K562 (cell line): Measurements from ENCODE around the gene RWDD1. TPM values are rescaled to one million over a fixed set of nuclear protein-coding genes. Genes with fewer than 3 reads are reported as not detected.

ENCODE experiments used
- ATAC-seq: fragments of 200-7000 bp; cut with Tn5 transposase; 3 replicates; pipeline ENCODE4 v1.9.1; 2020; ENCODE audit warnings: moderate library complexity
- BruUV-seq: library from RNA; stranded (reverse); fragments of 400-500 nt; replicated peaks from 2 replicates; lab custom pipeline; 2021; lab: Mats Ljungman, UMichigan
- CTCF ChIA-PET: fragments of 300-600 bp; formaldehyde crosslinking; extraction: SDS; loops from one replicate; lab custom pipeline; 2021; ENCODE audit warnings: low intra/inter-chr PET ratio; lab: Yijun Ruan, JAX
- POLR2A ChIA-PET: fragments of 300-600, 350-650 bp; sonication (Branson Sonifier 250); formaldehyde crosslinking; extraction: SDS; loops from one replicate; lab custom pipeline; 2021; ENCODE audit warnings: antibody characterized with exemption, inconsistent platforms; lab: Yijun Ruan, JAX
- DNase-seq, 4 experiments: peaks; one replicate each; pipeline versions ENCODE4 v3.0.0 to v3.0.0-alpha.2; 2011 to 2018; ENCODE audit warnings: low spot score in 3 of 4, mixed read lengths in 3 of 4; ENCODE audit errors: extremely low read depth in 1 of 4
- FAIRE-seq: peaks from 2 replicates; lab custom pipeline; 2011; peaks lifted over from hg19 to GRCh38; lab: Jason Lieb, UNC
- H2AFZ ChIP-seq: 2 replicates; pipeline ENCODE4 v1.6.0; 2011; ENCODE audit warnings: low read depth, low read length, control low read depth, inconsistent platforms
- H3K27ac ChIP-seq: fragments of 200-600 bp; 3 replicates; pipeline ENCODE4 v1.8.0; 2011; ENCODE audit warnings: low read depth, mild to moderate bottlenecking, control low read depth, inconsistent platforms, low read length, moderate library complexity, mixed read lengths; ENCODE audit errors: extremely low read depth
- H3K27me3 ChIP-seq, 2 experiments: fragments of 300-600 bp in 1 of 2; 2 replicates in 1 of 2; 3 replicates in 1 of 2; pipeline versions ENCODE4 v1.6.0 to v1.8.0; 2011; ENCODE audit warnings: inconsistent platforms in 2 of 2, low read length in 2 of 2, mild to moderate bottlenecking in 1 of 2, mixed read lengths in 1 of 2, moderate library complexity in 1 of 2; ENCODE audit not compliant: control insufficient read depth in 2 of 2, insufficient read depth in 2 of 2
- H3K36me3 ChIP-seq: fragments of 300-600 bp; 3 replicates; pipeline ENCODE4 v1.8.0; 2011; ENCODE audit warnings: mild to moderate bottlenecking, low read length, inconsistent platforms; ENCODE audit not compliant: control insufficient read depth, insufficient read depth
- H3K4me1 ChIP-seq, 2 experiments: fragments of 200-600 bp in 1 of 2; replicated peaks in 1 of 2; 2 replicates in 1 of 2; 3 replicates in 1 of 2; pipeline versions ENCODE4 v1.5.1 to v1.8.0; 2011; ENCODE audit warnings: inconsistent platforms in 2 of 2, low read length in 2 of 2, mild to moderate bottlenecking in 1 of 2, mixed read lengths in 1 of 2, moderate library complexity in 1 of 2; ENCODE audit not compliant: control insufficient read depth in 2 of 2, insufficient read depth in 2 of 2
- H3K4me2 ChIP-seq: 2 replicates; pipeline ENCODE4 v1.6.1; 2011; ENCODE audit warnings: low read length, control low read depth, inconsistent platforms, mixed read lengths; ENCODE audit not compliant: insufficient read depth
- H3K4me3 ChIP-seq: fragments of 200-600 bp; sonication (generic), shearing (Covaris generic); 2 replicates; pipeline ENCODE4 v1.5.1; 2016; ENCODE audit warnings: control low read depth, inconsistent platforms
- H3K79me2 ChIP-seq: fragments of 200-600 bp; 3 replicates; pipeline ENCODE4 v1.8.0; 2011; ENCODE audit warnings: low read length, inconsistent platforms; ENCODE audit not compliant: control insufficient read depth, insufficient read depth
- H3K9ac ChIP-seq, 2 experiments: 2 replicates each; pipeline versions ENCODE4 v1.6.0 to v1.6.1; 2011; ENCODE audit warnings: low read depth in 2 of 2, low read length in 2 of 2, control low read depth in 1 of 2, inconsistent platforms in 1 of 2, mild to moderate bottlenecking in 1 of 2, mixed read lengths in 1 of 2; ENCODE audit not compliant: insufficient read depth in 1 of 2
- H3K9me1 ChIP-seq: one replicate; pipeline ENCODE4 v1.6.0; 2011; ENCODE audit warnings: inconsistent platforms, mild to moderate bottlenecking, low read length, moderate library complexity; ENCODE audit not compliant: control insufficient read depth, insufficient read depth
- H3K9me3 ChIP-seq: replicated peaks from 2 replicates; pipeline ENCODE4 v1.5.1; 2011; ENCODE audit warnings: low read depth, low read length, inconsistent platforms; ENCODE audit not compliant: control insufficient read depth, insufficient read depth
- H4K20me1 ChIP-seq: replicated peaks from 2 replicates; pipeline ENCODE4 v1.6.1; 2011; ENCODE audit warnings: low read length, inconsistent platforms, mixed read lengths; ENCODE audit not compliant: control insufficient read depth, insufficient read depth
- BCOR ChIP-seq: fragments of 450-650 bp; IDR thresholded peaks from 2 replicates; pipeline ENCODE4 v1.6.1; 2016
- CBFA2T3 ChIP-seq: fragments of 450-650 bp; IDR thresholded peaks from 2 replicates; pipeline ENCODE4 v1.6.1; 2017
- CREM ChIP-seq: IDR thresholded peaks from 2 replicates; pipeline ENCODE4 v1.6.1; 2014; ENCODE audit warnings: antibody characterized with exemption, low read depth
- CTBP1 ChIP-seq: fragments of 450-650 bp; IDR thresholded peaks from 2 replicates; pipeline ENCODE4 v1.6.1; 2016; ENCODE audit warnings: borderline replicate concordance
- CXXC5 ChIP-seq: fragments of 250-450 bp; sonication (Bioruptor Pico); IDR thresholded peaks from 2 replicates; pipeline ENCODE4 v1.8.0; 2022; ENCODE audit warnings: inconsistent platforms, mild to moderate bottlenecking, moderate library complexity
- KHSRP ChIP-seq: fragments of 450-650 bp; IDR thresholded peaks from 2 replicates; pipeline ENCODE4 v1.6.1; 2017
- PCBP1 ChIP-seq: fragments of 200-400 bp; formaldehyde crosslinking; IDR thresholded peaks from 2 replicates; pipeline ENCODE4 v1.6.1; 2018; ENCODE audit warnings: mild to moderate bottlenecking, low read depth, low read length; ENCODE audit not compliant: poor library complexity, severe bottlenecking
- RAD21 ChIP-seq, 2 experiments: fragments of 250-450 bp in 1 of 2; fragments of 450-650 bp in 1 of 2; sonication (Bioruptor Pico) in 1 of 2; formaldehyde crosslinking in 1 of 2; IDR thresholded peaks in 1 of 2; conservative IDR thresholded peaks in 1 of 2; 2 replicates each; pipeline versions ENCODE4 v1.4.0 to v1.8.0; 2020 to 2022; ENCODE audit warnings: mild to moderate bottlenecking in 2 of 2, moderate library complexity in 1 of 2
- SMARCB1 ChIP-seq: IDR thresholded peaks from 2 replicates; pipeline ENCODE4 v1.6.1; 2011; ENCODE audit warnings: improper control_type of control experiment, low read depth; ENCODE audit not compliant: insufficient read length
- SNIP1 ChIP-seq: fragments of 450-650 bp; IDR thresholded peaks from 2 replicates; pipeline ENCODE4 v1.7.1; 2017; ENCODE audit warnings: low read depth, mild to moderate bottlenecking
- TEAD4 ChIP-seq, 2 experiments: sonication (generic) in 1 of 2; formaldehyde crosslinking in 1 of 2; IDR thresholded peaks; 2 replicates each; pipeline versions ENCODE4 v1.6.1 to v1.8.0; 2012 to 2022; ENCODE audit warnings: borderline replicate concordance in 1 of 2, inconsistent platforms in 1 of 2, low read length in 1 of 2, mild to moderate bottlenecking in 1 of 2, missing genetic modification reagents in 1 of 2
- ZNF165 ChIP-seq: fragments of 250-450 bp; sonication (Bioruptor Pico); IDR thresholded peaks from 2 replicates; pipeline ENCODE4 v1.4.0; 2020; ENCODE audit warnings: borderline replicate concordance
- ZNF445 ChIP-seq: fragments of 250-450 bp; sonication (Bioruptor Pico); IDR thresholded peaks from 2 replicates; pipeline ENCODE4 v1.4.0; 2020; ENCODE audit warnings: low read depth, mild to moderate bottlenecking, moderate library complexity
- WGBS: fragments of 100-300 bp; shearing (Covaris generic); methylation state at CpG from one replicate; pipeline ENCODE4 v1.1.6; 2016; ENCODE audit warnings: low coverage, mixed read lengths; ENCODE audit not compliant: insufficient coverage; ENCODE audit errors: missing lambda C conversion rate; 5-methylcytosine and 5-hydroxymethylcytosine counted together
- in situ Hi-C: fragments of 300-500 bp; cut with MboI; formaldehyde crosslinking; loops from 4 replicates; pipeline ENCODE4 v1.15.0; 2018; ENCODE audit warnings: inconsistent platforms, mixed read lengths
- intact Hi-C: fragments of 100-400 bp; cut with micrococcal nuclease; formaldehyde crosslinking; loops from 2 replicates; pipeline ENCODE4 v1.14.2; 2022
- polyA plus RNA-seq, 8 experiments: library from polyadenylated mRNA; depleted of rRNA in 4 of 8; stranded (reverse) in 5 of 8; unstranded in 3 of 8; fragments of >200 nt; fragmentation: Nextera tagmentation in 2 of 8; fragmentation: Illumina TruSeq in 1 of 8; extraction: Ambion mirVana in 2 of 8; extraction: Trizol in 1 of 8; gene quantifications; 2 replicates each; pipeline versions ENCODE4 v1.2.1 to v1.2.3, GENCODE V29; 2011 to 2014; ENCODE audit warnings: inconsistent platforms in 1 of 8, missing spikeins in 1 of 8
- total RNA-seq, 7 experiments: library from RNA; depleted of rRNA in 6 of 7; stranded (reverse); fragments of >200 nt in 6 of 7; fragmentation: Illumina TruSeq in 2 of 7; extraction: Trizol in 2 of 7; gene quantifications; 2 replicates each; pipeline versions ENCODE4 v1.2.1 to v1.2.3, GENCODE V29; 2011 to 2021; ENCODE audit warnings: low replicate concordance in 1 of 7
- TF ChIP-seq, protein P1 (sequence below): fragments of 450-650 bp; formaldehyde crosslinking; IDR thresholded peaks from 2 replicates; pipeline ENCODE4 v1.4.0; 2020; ENCODE audit warnings: mild to moderate bottlenecking, mixed read lengths
- TF ChIP-seq, protein P2 (sequence below): fragments of 250-450 bp; sonication (Bioruptor Pico); IDR thresholded peaks from 2 replicates; pipeline ENCODE4 v1.4.0; 2020

RWDD1 gene
- total and polyA plus RNA-seq, 9 of the 15 experiments (the other 6 are each of a cell fraction or from before 2014, with no cell fraction given): 31.9 to 89.8 (median 48.7) TPM

DNA sequence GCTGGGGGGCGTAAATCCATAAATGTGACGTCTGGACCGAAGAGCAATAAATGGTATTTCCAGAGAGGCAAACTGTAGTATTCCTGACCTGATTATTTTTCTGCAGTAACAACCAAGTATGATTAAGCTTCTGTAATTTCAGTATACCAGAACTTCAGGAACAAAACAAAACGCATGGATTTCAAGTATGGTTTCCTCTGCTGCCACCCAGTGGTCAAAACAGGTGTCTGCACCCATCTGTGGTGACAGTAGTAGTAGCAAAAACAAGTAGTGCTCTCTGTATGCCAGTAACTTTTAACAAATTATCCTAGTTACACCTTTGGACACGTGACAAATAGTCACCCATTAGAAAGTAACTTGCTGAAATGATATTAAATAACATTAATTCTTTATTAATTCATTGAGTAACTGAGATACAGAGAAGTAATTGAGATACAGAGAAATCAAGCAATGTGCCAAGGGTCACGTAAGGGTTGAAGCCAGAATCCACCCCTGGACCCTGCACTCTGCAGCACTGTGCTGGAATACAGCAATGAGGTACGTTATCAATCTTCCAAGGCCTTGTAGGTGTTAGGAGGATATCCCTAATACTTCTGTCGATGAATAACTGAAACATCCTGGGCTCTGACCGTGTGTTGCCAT is 9.8 kb upstream of the RWDD1 start:
- H3K9ac ChIP-seq: no peak overlapping the region
- H3K4me2 ChIP-seq: no peak overlapping the region
- H3K27me3 ChIP-seq: no peaks in the 10 kb centered on the region
- H4K20me1 ChIP-seq: no peaks in the 10 kb centered on the region
- H3K9me3 ChIP-seq: no peaks in the 10 kb centered on the region
- FAIRE-seq: peak; percentile 96
- no peaks in the 10 kb centered on the region for H3K9me1 ChIP-seq
- POLR2A ChIA-PET: interaction anchor here (1.3 to 1.6 kb wide), 2 partner anchors 10 to 23 kb away, joined by 3 to 11 read pairs; partner anchors contain the start of gene RWDD1
- peak; percentile 82 for ATAC-seq
- in situ Hi-C loops: no loop called here
- intact Hi-C loops: loop anchor here (1.0 to 2.0 kb wide), 4 partner anchors 25 to 293 kb away; no protein-coding TSS in a partner anchor
- no peaks in the 10 kb centered on the region for H3K79me2 ChIP-seq
- no TSS peak for BruUV-seq
- peak overlapping the region; percentile 98 for H2AFZ ChIP-seq
- H3K27ac ChIP-seq: no peak overlapping the region
- whole genome bisulfite sequencing: 54% methylated on average over 9 of the region's 9 CpGs
- H3K36me3 ChIP-seq: no peaks in the 10 kb centered on the region
- CTCF ChIA-PET: interaction anchor here (0.8 to 1.8 kb wide), 6 partner anchors 25 to 445 kb away, joined by 3 to 7 read pairs (median 5); no protein-coding TSS in a partner anchor
- no peak overlapping the region for H3K4me3 ChIP-seq
- H3K4me1 ChIP-seq: peaks cover 15 to 17% of the 10 kb centered on the region in 2 experiments; a peak in 4 of 5 replicates
- peak; percentile 62 to 84 (median 67) for DNase-seq
- TF ChIP-seq CREM (no peak), ZNF165 (no peak), CXXC5 (CRISPR knock-in tag) (no peak), KHSRP (no peak), TEAD4 (IDR thresholded peaks at IDR 0.05; ENCODE audit: low read length) (0 out of 2 replicates have a peak, but pooled peaks have one; percentile 26), TEAD4 (CRISPR knock-in tag; IDR thresholded peaks at IDR 0.05; ENCODE audit: borderline replicate concordance) (no peak), CBFA2T3 (no peak), RAD21 (CRISPR knock-in tag; conservative IDR thresholded peaks at IDR 0.05 in 1 of 2, IDR thresholded peaks at IDR 0.05 in 1 of 2) (peak; percentile 81 to 85), SMARCB1 (no peak), ZNF445 (CRISPR knock-in tag) (no peak), CTBP1 (no peak), PCBP1 (no peak), BCOR (no peak), SNIP1 (no peak)
- TF ChIP-seq, protein P1, sequence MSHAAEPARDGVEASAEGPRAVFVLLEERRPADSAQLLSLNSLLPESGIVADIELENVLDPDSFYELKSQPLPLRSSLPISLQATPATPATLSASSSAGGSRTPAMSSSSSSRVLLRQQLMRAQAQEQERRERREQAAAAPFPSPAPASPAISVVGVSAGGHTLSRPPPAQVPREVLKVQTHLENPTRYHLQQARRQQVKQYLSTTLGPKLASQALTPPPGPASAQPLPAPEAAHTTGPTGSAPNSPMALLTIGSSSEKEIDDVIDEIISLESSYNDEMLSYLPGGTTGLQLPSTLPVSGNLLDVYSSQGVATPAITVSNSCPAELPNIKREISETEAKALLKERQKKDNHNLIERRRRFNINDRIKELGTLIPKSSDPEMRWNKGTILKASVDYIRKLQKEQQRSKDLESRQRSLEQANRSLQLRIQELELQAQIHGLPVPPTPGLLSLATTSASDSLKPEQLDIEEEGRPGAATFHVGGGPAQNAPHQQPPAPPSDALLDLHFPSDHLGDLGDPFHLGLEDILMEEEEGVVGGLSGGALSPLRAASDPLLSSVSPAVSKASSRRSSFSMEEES: peak; percentile 13; the same call in 1 of the 2 replicates
- TF ChIP-seq, protein P2, sequence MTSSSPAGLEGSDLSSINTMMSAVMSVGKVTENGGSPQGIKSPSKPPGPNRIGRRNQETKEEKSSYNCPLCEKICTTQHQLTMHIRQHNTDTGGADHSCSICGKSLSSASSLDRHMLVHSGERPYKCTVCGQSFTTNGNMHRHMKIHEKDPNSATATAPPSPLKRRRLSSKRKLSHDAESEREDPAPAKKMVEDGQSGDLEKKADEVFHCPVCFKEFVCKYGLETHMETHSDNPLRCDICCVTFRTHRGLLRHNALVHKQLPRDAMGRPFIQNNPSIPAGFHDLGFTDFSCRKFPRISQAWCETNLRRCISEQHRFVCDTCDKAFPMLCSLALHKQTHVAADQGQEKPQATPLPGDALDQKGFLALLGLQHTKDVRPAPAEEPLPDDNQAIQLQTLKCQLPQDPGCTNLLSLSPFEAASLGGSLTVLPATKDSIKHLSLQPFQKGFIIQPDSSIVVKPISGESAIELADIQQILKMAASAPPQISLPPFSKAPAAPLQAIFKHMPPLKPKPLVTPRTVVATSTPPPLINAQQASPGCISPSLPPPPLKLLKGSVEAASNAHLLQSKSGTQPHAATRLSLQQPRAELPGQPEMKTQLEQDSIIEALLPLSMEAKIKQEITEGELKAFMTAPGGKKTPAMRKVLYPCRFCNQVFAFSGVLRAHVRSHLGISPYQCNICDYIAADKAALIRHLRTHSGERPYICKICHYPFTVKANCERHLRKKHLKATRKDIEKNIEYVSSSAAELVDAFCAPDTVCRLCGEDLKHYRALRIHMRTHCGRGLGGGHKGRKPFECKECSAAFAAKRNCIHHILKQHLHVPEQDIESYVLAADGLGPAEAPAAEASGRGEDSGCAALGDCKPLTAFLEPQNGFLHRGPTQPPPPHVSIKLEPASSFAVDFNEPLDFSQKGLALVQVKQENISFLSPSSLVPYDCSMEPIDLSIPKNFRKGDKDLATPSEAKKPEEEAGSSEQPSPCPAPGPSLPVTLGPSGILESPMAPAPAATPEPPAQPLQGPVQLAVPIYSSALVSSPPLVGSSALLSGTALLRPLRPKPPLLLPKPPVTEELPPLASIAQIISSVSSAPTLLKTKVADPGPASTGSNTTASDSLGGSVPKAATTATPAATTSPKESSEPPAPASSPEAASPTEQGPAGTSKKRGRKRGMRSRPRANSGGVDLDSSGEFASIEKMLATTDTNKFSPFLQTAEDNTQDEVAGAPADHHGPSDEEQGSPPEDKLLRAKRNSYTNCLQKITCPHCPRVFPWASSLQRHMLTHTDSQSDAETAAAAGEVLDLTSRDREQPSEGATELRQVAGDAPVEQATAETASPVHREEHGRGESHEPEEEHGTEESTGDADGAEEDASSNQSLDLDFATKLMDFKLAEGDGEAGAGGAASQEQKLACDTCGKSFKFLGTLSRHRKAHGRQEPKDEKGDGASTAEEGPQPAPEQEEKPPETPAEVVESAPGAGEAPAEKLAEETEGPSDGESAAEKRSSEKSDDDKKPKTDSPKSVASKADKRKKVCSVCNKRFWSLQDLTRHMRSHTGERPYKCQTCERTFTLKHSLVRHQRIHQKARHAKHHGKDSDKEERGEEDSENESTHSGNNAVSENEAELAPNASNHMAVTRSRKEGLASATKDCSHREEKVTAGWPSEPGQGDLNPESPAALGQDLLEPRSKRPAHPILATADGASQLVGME (CRISPR knock-in tag): no peak
